HepG2 (cell line): ENCODE data around the gene PODXL2.

ENCODE experiments used
- CTCF ChIP-seq: sonication (generic); formaldehyde crosslinking; IDR thresholded peaks from 2 replicates; pipeline ENCODE4 v1.5.0; 2020; ENCODE audit warnings: mild to moderate bottlenecking, missing genetic modification reagents, moderate library complexity
- KDM4B ChIP-seq: sonication (generic); formaldehyde crosslinking; IDR thresholded peaks from 2 replicates; pipeline ENCODE4 v1.4.0; 2020; ENCODE audit warnings: missing genetic modification reagents
- NFYB ChIP-seq: sonication (generic); formaldehyde crosslinking; IDR thresholded peaks from 2 replicates; pipeline ENCODE4 v1.4.0; 2020; ENCODE audit warnings: missing genetic modification reagents
- POLR2A ChIP-seq, 2 experiments: IDR thresholded peaks; 2 replicates each; pipeline ENCODE4 v1.6.1; 2011; ENCODE audit warnings: low read depth in 2 of 2, low read length in 2 of 2, mild to moderate bottlenecking in 1 of 2, moderate library complexity in 1 of 2; ENCODE audit not compliant: insufficient read depth in 1 of 2
- POLR2AphosphoS5 ChIP-seq: IDR thresholded peaks from 2 replicates; pipeline ENCODE4 v1.6.1; 2012; ENCODE audit warnings: low read depth, low read length
- SIN3A ChIP-seq: IDR thresholded peaks from 2 replicates; pipeline ENCODE4 v1.6.1; 2011; ENCODE audit warnings: low read depth, mild to moderate bottlenecking, control low read depth, low read length, borderline replicate concordance

GRCh38 chr3:127682561-127682960 is 53.6 kb downstream of the PODXL2 start:
- TF ChIP-seq KDM4B: no peak
- no peak for TF ChIP-seq CTCF (CRISPR knock-in tag)
- TF ChIP-seq POLR2AphosphoS5: no peak
- no peak for TF ChIP-seq SIN3A
- TF ChIP-seq NFYB (CRISPR knock-in tag): no peak
- no peak for TF ChIP-seq POLR2A (IDR thresholded peaks at IDR 0.05; ENCODE audit: insufficient read depth in 1 of 2, low read depth in 2 of 2, low read length in 2 of 2)
